ENCODE results near the gene WNT5A.

The WNT5A gene

DNA sequence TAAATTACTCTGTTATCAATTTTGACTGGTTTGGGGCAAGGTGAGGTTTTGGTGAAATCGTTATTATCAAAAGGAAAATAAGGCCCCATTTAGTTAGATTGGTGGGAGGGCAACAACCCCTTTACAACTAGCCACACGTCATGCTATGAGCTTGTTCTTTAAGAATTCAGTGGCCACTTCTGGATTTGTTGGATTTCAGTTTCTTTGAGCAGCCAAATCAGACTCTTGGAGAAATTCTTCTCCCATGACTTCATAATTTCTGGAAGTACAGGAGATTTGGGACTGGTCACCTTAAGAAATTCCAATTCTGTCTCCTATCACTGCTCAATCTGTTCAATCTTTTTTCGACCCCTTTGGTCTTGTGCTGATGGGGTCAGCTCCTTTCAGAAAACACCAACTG lies 14.8 kb upstream of the WNT5A start:
- H3F3A ChIP-seq (ENCODE audit: control insufficient read depth, insufficient read depth), result no peaks in the 10 kb centered on the region
- no peak overlapping the region for H3K4me2 ChIP-seq (ENCODE audit: low read length)
- H3K36me3 ChIP-seq (ENCODE audit: control insufficient read depth, low read length), result no peaks in the 10 kb centered on the region
- no peaks in the 10 kb centered on the region for H3K9me2 ChIP-seq (replicated peaks; ENCODE audit: control insufficient read depth, low read length)
- TF ChIP-seq EZH2phosphoT487 (IDR thresholded peaks at IDR 0.05; ENCODE audit: borderline replicate concordance, low read length), result no peak
- TF ChIP-seq, protein P1, sequence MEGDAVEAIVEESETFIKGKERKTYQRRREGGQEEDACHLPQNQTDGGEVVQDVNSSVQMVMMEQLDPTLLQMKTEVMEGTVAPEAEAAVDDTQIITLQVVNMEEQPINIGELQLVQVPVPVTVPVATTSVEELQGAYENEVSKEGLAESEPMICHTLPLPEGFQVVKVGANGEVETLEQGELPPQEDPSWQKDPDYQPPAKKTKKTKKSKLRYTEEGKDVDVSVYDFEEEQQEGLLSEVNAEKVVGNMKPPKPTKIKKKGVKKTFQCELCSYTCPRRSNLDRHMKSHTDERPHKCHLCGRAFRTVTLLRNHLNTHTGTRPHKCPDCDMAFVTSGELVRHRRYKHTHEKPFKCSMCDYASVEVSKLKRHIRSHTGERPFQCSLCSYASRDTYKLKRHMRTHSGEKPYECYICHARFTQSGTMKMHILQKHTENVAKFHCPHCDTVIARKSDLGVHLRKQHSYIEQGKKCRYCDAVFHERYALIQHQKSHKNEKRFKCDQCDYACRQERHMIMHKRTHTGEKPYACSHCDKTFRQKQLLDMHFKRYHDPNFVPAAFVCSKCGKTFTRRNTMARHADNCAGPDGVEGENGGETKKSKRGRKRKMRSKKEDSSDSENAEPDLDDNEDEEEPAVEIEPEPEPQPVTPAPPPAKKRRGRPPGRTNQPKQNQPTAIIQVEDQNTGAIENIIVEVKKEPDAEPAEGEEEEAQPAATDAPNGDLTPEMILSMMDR (IDR thresholded peaks at IDR 0.05; ENCODE audit: low read depth, low read length, poor library complexity, severe bottlenecking), result no peak
- H3K27me3 ChIP-seq (ENCODE audit: control insufficient read depth, low read length), result no peaks in the 10 kb centered on the region
- H3K79me2 ChIP-seq (ENCODE audit: control insufficient read depth, low read length), result no peaks in the 10 kb centered on the region
- no peak overlapping the region for H3K4me3 ChIP-seq (ENCODE audit: low read length)
- H3K27ac ChIP-seq (ENCODE audit: low read depth, low read length), result no peak overlapping the region
- H3K9me3 ChIP-seq (ENCODE audit: control insufficient read depth, insufficient read depth, low read length), result no peaks in the 10 kb centered on the region
- H4K20me1 ChIP-seq (ENCODE audit: control insufficient read depth, insufficient read depth, low read depth, low read length), result no peaks in the 10 kb centered on the region
- H3K4me1 ChIP-seq (ENCODE audit: control insufficient read depth, low read length), result no peaks in the 10 kb centered on the region

DNA sequence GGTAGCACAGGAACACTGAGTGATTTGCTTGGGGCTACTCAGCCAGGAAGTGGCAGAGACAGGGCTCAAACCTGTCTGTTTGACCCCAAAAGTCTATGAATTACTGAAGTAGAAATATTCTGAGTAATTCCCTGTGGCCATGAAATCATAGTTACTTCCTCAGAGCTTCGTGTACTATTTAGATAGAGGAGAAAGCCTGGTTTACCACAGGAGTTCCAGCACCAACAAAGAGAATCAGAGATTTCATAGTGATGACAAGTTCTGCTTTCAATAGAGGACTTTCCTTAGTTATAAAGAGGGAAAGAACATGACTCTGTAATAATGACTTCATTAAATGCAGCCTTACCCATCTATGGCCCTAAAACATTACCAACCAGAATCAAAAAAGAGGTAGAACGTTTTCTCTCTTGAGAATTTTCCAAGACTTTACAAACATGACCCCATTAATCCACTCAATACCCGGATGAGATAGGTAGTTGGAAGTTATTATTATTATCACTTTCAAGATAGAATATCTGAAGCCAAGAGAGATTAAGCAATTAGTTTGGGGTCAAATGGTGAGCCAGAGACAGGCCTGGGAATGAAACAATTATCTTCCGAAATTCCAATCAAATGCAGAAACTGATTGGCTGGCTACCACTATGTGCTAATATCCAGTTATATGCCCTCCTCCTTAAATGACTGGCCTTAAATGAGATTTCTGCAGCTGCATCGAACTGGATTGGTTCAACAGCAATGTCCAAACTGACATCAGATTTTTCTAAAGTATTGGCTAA lies 13.6 kb upstream of the WNT5A start:
- Histone ChIP-seq H3K4me3 (ENCODE audit: low read length) (no peak overlapping the region), H3K36me3 (ENCODE audit: control insufficient read depth, low read length) (no peaks in the 10 kb centered on the region), H4K20me1 (ENCODE audit: control insufficient read depth, insufficient read depth, low read depth, low read length) (no peaks in the 10 kb centered on the region), H3K27me3 (ENCODE audit: control insufficient read depth, low read length) (no peaks in the 10 kb centered on the region), H3K9me3 (ENCODE audit: control insufficient read depth, insufficient read depth, low read length) (no peaks in the 10 kb centered on the region), H3K27ac (ENCODE audit: low read depth, low read length) (no peak overlapping the region), H3K9me2 (replicated peaks; ENCODE audit: control insufficient read depth, low read length) (no peaks in the 10 kb centered on the region), H3F3A (ENCODE audit: control insufficient read depth, insufficient read depth) (no peaks in the 10 kb centered on the region), H3K79me2 (ENCODE audit: control insufficient read depth, low read length) (no peaks in the 10 kb centered on the region), H3K4me2 (ENCODE audit: low read length) (no peak overlapping the region), H3K4me1 (ENCODE audit: control insufficient read depth, low read length) (no peaks in the 10 kb centered on the region)
- no peak for TF ChIP-seq EZH2phosphoT487 (IDR thresholded peaks at IDR 0.05; ENCODE audit: borderline replicate concordance, low read length)
- TF ChIP-seq, protein P1 (IDR thresholded peaks at IDR 0.05; ENCODE audit: low read depth, low read length, poor library complexity, severe bottlenecking), result no peak

DNA sequence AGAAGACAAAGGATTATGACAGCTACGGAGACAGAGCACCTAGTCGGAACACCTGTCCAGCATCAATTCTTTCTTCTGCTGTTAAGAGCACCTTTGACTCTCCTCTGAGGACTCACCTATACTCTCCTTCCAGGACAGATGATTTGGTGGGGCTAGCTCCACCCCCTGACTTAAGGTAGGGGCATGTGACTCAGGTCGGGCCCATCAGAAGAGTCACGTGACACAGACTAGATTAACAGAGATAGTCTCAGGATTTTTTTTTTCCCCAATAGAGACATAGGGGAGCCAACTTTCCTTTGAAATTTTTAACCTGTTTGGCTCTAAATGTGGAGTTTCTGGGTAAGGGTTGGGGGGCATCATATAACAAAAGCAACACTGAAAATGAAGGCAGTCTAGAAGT lies 11.4 kb upstream of the WNT5A start:
- TF ChIP-seq EZH2phosphoT487 (IDR thresholded peaks at IDR 0.05; ENCODE audit: borderline replicate concordance, low read length), result no peak
- TF ChIP-seq, protein P1 (IDR thresholded peaks at IDR 0.05; ENCODE audit: low read depth, low read length, poor library complexity, severe bottlenecking), result no peak
- H3F3A ChIP-seq (ENCODE audit: control insufficient read depth, insufficient read depth), result no peaks in the 10 kb centered on the region
- H3K4me2 ChIP-seq (ENCODE audit: low read length), result no peak overlapping the region

More for the DNA sequence above, 11.4 kb upstream of the WNT5A start:
- Histone ChIP-seq H3K4me3 (ENCODE audit: low read length) (no peak overlapping the region), H3K36me3 (ENCODE audit: control insufficient read depth, low read length) (no peaks in the 10 kb centered on the region), H3K27me3 (ENCODE audit: control insufficient read depth, low read length) (no peaks in the 10 kb centered on the region), H4K20me1 (ENCODE audit: control insufficient read depth, insufficient read depth, low read depth, low read length) (no peaks in the 10 kb centered on the region), H3K4me1 (ENCODE audit: control insufficient read depth, low read length) (no peaks in the 10 kb centered on the region), H3K9me3 (ENCODE audit: control insufficient read depth, insufficient read depth, low read length) (no peaks in the 10 kb centered on the region), H3K9me2 (replicated peaks; ENCODE audit: control insufficient read depth, low read length) (no peaks in the 10 kb centered on the region), H3K27ac (ENCODE audit: low read depth, low read length) (no peak overlapping the region), H3K79me2 (ENCODE audit: control insufficient read depth, low read length) (no peaks in the 10 kb centered on the region)
